NCI-H1930 (cell line): ENCODE data around the gene DEFB124.
A peak's percentile ranks its signal among the peaks of the same experiment; 100 is the strongest.
"Not testable (repeated sequence)": the region's sequence is repeated elsewhere in the genome, so short reads cannot be mapped to it uniquely, and the experiment has no call there.

Source experiments
- DNase-seq, 2 experiments: peaks; one replicate each; lab custom pipeline; 2025; lab: John Stamatoyannopoulos, UW

Gene DEFB124

GRCh38 chr20:31474758-31475427 lies at the start of gene DEFB124, which contains the start of gene REM1:
TSS of gene DEFB124 (minus strand) at chr20:31475127. CDS start at chr20:31473013, 2,114 bp downstream.
TSS of gene REM1 (plus strand) at chr20:31475288. CDS start at chr20:31476446, 1,158 bp downstream.
- no peak for DNase-seq

GRCh38 chr20:31523361-31524283 lies 48.7 kb upstream of the DEFB124 start:
- no peak for DNase-seq

- no peak for DNase-seq
Observed at GRCh38 chr20:31522731-31523130, 47.8 kb upstream of the DEFB124 start.

- DNase-seq: not testable (repeated sequence)
Observed at GRCh38 chr20:31521267-31521666, 46.3 kb upstream of the DEFB124 start.

- DNase-seq: peak in 1 of 2 experiments; percentile 29
Observed at GRCh38 chr20:31517373-31517772, 42.4 kb upstream of the DEFB124 start.

- no peak for DNase-seq
Observed at GRCh38 chr20:31516651-31517050, 41.7 kb upstream of the DEFB124 start.

GRCh38 chr20:31516166-31516565 lies 41.2 kb upstream of the DEFB124 start:
- no peak for DNase-seq

- no peak for DNase-seq
Observed at GRCh38 chr20:31515775-31516107, 40.8 kb upstream of the DEFB124 start.

GRCh38 chr20:31515072-31515774 lies 40.3 kb upstream of the DEFB124 start:
- no peak for DNase-seq

- peak; percentile 91 to 99 for DNase-seq
Observed at GRCh38 chr20:31514154-31515071, 39.5 kb upstream of the DEFB124 start, which contains the start of gene HM13. TSS of gene HM13 (plus strand) at chr20:31514442. CDS start at chr20:31514552, 110 bp downstream.

- no peak for DNase-seq
Observed at GRCh38 chr20:31508517-31509244, 33.8 kb upstream of the DEFB124 start.

GRCh38 chr20:31505903-31506302 lies 31.0 kb upstream of the DEFB124 start:
- no peak for DNase-seq

GRCh38 chr20:31502884-31503673 lies 28.2 kb upstream of the DEFB124 start:
- peak; percentile 68 to 87 for DNase-seq

GRCh38 chr20:31500527-31500926 lies 25.6 kb upstream of the DEFB124 start:
- DNase-seq: no peak

- DNase-seq: no peak
Observed at GRCh38 chr20:31497838-31498540, 23.1 kb upstream of the DEFB124 start.

- no peak for DNase-seq
Observed at GRCh38 chr20:31496761-31497295, 21.9 kb upstream of the DEFB124 start.

- no peak for DNase-seq
Observed at GRCh38 chr20:31494131-31494530, 19.2 kb upstream of the DEFB124 start.

- no peak for DNase-seq
Observed at GRCh38 chr20:31490752-31491151, 15.8 kb upstream of the DEFB124 start.

GRCh38 chr20:31489152-31489551 lies 14.2 kb upstream of the DEFB124 start:
- DNase-seq: no peak
